Neural crest cell (in vitro differentiated cells): Measurements from ENCODE around the gene KDM4B. TPM values are rescaled to one million over a fixed set of nuclear protein-coding genes. Genes with fewer than 3 reads are reported as not detected.
A peak's percentile ranks its signal among the peaks of the same experiment; 100 is the strongest.

ENCODE experiments used
- DNase-seq: peaks from one replicate; pipeline ENCODE4 v3.0.0; 2021; ENCODE audit warnings: low read depth, mixed read lengths, low spot score
- H3K27ac Mint-ChIP-seq: one replicate; pipeline ENCODE4 v1.8.0; 2021; ENCODE audit warnings: mild to moderate bottlenecking, mixed read lengths; ENCODE audit not compliant: unreplicated experiment
- H3K27me3 Mint-ChIP-seq: 2 replicates; pipeline ENCODE4 v1.8.0; 2021; ENCODE audit warnings: low read depth, mild to moderate bottlenecking, mixed read lengths
- H3K36me3 Mint-ChIP-seq: 2 replicates; pipeline ENCODE4 v1.8.0; 2021; ENCODE audit warnings: low read depth, mild to moderate bottlenecking, mixed read lengths
- H3K4me1 Mint-ChIP-seq: 2 replicates; pipeline ENCODE4 v1.8.0; 2021; ENCODE audit warnings: mixed read lengths
- H3K4me3 Mint-ChIP-seq: one replicate; pipeline ENCODE4 v1.8.0; 2021; ENCODE audit warnings: mild to moderate bottlenecking, mixed read lengths
- H3K9me3 Mint-ChIP-seq: 2 replicates; pipeline ENCODE4 v1.8.0; 2021; ENCODE audit warnings: mixed read lengths
- CTCF ChIP-seq: fragments of 200-600 bp; sonication (generic); conservative IDR thresholded peaks from 2 replicates; pipeline ENCODE4 v1.5.0; 2021; ENCODE audit warnings: antibody characterized with exemption, mild to moderate bottlenecking
- total RNA-seq: library from RNA; stranded (reverse); gene quantifications from 2 replicates; pipeline ENCODE4 v1.2.1, GENCODE V29; 2021

Gene KDM4B
- total RNA-seq, 1 donor from 2014 or later: 45.4 TPM

DNA sequence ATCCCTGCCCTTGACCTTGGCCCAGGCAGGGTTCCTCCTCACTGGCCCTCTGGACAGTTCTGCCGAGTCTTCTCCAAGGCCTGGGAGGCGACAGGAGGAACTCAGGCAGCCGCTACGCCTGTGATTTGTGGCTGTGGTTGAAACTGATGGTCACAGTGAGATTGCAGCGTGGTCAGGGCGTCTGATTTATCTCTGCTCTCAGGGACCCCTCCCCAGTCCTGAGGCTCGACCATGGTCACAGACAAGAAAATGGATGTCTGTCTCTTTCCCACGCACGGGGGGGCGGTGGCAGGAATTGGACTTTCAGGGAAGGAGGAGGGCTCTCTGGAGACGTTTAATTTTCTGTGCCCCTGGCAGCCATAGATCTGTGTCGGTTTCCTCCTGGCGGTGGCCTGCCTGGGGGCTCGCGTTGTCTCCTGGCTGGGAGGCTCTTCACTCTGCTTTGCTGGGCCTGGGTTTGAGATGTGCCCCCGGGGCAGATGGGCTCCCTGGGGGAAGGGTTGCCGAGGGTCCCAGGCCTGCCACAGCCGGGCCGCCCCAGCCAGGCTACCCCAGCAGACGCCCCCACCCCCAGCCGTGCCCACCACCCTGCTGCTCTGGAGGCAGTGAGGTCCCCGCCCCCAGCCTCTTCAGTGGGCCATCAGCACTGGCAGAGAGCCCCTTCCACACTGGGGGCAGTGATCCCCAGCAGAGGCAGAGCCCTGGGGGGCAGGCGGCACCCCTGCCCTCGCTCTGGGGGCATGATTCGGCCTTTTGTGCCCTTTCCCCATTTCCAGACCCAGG lies 167.4 kb downstream of the KDM4B start:
- no peak for DNase-seq
- Mint-ChIP-seq H3K27me3 (no peaks in the 10 kb centered on the region), H3K36me3 (no peaks in the 10 kb centered on the region), H3K9me3 (no peaks in the 10 kb centered on the region), H3K4me1 (peaks cover 9% of the 10 kb centered on the region), H3K4me3 (no peak overlapping the region), H3K27ac (no peak overlapping the region)
- no peak for TF ChIP-seq CTCF

GRCh38 chr19:5137114-5137513 lies 168.2 kb downstream of the KDM4B start:
- H3K4me3 Mint-ChIP-seq: no peak overlapping the region
- H3K27me3 Mint-ChIP-seq: no peaks in the 10 kb centered on the region
- no peaks in the 10 kb centered on the region for H3K9me3 Mint-ChIP-seq
- H3K4me1 Mint-ChIP-seq: peaks cover 3% of the 10 kb centered on the region
- H3K36me3 Mint-ChIP-seq: no peaks in the 10 kb centered on the region
- no peak for DNase-seq
- H3K27ac Mint-ChIP-seq: no peak overlapping the region
- no peak for TF ChIP-seq CTCF

GRCh38 chr19:5137571-5138124 lies 168.7 kb downstream of the KDM4B start:
- no peaks in the 10 kb centered on the region for H3K4me1 Mint-ChIP-seq
- H3K27me3 Mint-ChIP-seq: no peaks in the 10 kb centered on the region
- H3K4me3 Mint-ChIP-seq: no peak overlapping the region
- H3K27ac Mint-ChIP-seq: no peak overlapping the region
- DNase-seq: no peak
- no peaks in the 10 kb centered on the region for H3K9me3 Mint-ChIP-seq
- TF ChIP-seq CTCF: peak; percentile 45
- H3K36me3 Mint-ChIP-seq: no peaks in the 10 kb centered on the region

- Mint-ChIP-seq H3K36me3 (no peaks in the 10 kb centered on the region), H3K9me3 (no peaks in the 10 kb centered on the region), H3K4me3 (no peak overlapping the region), H3K27me3 (no peaks in the 10 kb centered on the region), H3K4me1 (no peaks in the 10 kb centered on the region), H3K27ac (peak overlapping the region; percentile 35)
- DNase-seq: no peak
- no peak for TF ChIP-seq CTCF
Observed at GRCh38 chr19:5138606-5139582, 170.0 kb downstream of the KDM4B start.

DNA sequence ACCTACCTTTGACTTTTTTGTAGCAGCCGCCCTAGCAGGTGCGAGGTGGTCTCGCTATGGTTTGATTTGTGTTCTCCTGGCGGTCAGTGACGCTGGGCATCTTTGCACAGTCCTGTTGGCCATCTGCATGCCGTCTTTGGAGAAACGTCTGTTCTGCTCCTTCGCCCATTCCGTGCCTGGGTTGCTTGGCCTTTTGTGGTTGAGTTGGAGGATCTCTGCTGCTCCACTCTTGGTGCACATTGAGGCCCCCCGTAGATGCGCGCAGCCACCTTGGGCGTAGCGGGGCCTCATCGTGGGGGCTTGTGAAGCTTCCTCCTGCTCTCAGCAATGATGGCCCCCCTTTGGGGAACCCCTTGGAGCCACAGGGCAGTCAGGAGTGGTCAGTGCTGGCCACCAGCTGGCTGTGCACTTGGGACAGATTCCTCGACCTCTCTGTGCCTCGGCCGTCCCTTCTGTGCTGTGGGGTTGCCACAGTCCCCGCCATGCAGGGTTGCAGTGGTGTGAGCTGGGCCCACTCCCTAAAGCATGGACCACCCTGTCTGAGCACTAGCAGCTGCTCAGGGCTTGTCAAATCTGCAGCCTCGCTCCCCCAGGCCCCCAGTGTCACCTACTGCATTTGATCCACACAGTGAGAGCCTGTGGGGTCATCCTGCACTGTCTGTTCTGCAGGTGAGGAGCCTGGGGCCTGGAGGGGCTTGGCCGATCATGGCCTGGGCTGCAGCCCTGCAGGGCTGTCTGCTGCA lies 170.8 kb downstream of the KDM4B start:
- Mint-ChIP-seq H3K4me3 (no peak overlapping the region), H3K36me3 (no peaks in the 10 kb centered on the region), H3K27ac (peak overlapping the region; percentile 35), H3K27me3 (no peaks in the 10 kb centered on the region), H3K9me3 (no peaks in the 10 kb centered on the region), H3K4me1 (no peaks in the 10 kb centered on the region)
- no peak for DNase-seq
- no peak for TF ChIP-seq CTCF
